A549 treated with CORT108297 at 1 μM for 4 hours (cell line): ENCODE data around the gene SERPINA6. TPM values are rescaled to one million over a fixed set of nuclear protein-coding genes. Genes with fewer than 3 reads are reported as not detected.

ENCODE experiments used
- total RNA-seq: library from RNA; stranded (reverse); fragments of 200-300 nt; extraction: Qiagen RNA extraction; gene quantifications from 5 replicates; pipeline ENCODE4 v1.2.3, GENCODE V29; 2022

Gene SERPINA6, protein sequence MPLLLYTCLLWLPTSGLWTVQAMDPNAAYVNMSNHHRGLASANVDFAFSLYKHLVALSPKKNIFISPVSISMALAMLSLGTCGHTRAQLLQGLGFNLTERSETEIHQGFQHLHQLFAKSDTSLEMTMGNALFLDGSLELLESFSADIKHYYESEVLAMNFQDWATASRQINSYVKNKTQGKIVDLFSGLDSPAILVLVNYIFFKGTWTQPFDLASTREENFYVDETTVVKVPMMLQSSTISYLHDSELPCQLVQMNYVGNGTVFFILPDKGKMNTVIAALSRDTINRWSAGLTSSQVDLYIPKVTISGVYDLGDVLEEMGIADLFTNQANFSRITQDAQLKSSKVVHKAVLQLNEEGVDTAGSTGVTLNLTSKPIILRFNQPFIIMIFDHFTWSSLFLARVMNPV
- 0.63 to 1.1 TPM (median 0.95 TPM) in 5 replicates for total RNA-seq

DNA sequence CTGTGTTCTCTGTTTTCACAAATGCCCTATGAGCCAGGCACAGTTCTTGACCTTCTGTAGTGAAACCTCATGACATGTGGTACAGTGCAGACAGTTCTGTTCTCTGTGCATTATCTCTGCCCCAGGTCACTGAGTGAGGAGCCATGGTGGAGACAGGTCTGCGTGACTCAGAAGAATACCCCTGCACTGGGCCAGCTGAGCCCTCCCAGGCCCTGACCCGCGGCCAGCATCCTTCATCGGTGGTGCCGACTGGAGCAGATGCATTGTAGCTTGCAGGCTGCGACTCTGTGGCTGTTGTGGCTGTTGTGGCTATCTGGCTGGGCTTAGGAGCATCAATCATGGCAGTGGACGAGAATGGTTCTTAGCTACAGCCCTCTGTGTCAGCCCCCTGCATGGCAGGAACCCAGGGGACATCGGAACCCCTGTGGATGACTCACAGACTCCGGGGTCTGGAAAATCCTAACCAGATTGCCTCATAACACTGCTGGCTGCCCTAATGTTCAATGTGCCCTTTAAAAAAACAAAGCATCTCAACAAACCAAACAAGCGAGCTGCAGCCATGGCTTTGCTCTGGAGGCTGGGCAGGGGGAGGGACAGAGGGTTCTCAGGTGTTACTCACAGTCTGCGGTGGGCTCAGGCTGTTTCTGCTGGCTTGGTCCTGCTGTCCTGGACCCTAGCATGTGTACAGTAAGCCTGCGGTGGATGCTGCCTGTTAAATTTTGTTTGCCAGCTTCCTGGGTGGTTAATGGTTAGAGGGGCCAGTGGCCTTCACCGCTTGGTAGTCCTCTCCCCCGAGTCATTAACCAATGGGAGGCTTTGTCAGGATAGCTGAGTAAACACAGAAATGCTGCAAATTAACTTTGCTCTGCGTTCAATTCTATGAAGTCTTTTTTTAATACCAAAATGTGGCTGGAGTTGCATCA lies at the start of gene SERPINA6:
Gene SERPINA6 (minus strand): TSS at position 689 of the 923 bp plus-strand sequence. CDS start 8,688 bp downstream, outside the sequence.

DNA sequence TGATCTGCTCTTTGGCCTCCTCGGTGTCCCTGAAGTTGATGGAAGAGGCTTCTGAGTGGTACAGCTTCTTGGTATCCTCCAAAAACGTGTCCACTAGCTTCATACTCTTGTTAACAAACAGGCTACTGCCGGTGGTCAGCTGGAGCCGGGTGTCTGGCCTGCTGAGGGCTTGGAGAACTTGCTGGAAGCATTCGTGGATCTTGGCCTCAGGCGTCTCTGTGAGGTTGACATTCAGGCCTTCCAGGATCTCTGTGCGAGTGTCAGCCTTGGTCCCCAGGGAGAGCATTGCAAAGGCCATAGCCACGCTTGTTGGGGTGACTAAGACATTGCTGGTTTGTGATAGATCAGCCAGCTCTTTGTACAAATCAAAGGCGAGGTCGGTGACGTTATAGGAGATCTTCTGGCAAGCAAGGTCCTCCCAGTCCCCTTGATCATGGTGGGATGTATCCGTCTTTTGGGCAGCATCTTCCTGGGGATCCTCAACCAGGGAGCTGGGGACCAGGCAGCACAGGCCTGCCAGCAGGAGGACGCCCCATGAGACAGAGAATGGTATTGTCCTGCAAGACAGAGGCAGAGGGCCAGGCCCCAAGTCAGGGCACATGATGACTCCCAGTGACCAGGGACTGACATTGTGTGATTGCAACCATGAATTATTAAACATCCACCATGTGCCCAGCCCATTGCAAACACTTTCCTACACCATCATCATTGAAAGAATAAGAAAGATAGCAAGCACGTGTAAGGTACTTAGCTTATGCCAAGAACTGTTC lies 43.2 kb upstream of the SERPINA6 start, which contains the start of gene SERPINA2:
Gene SERPINA2 (minus strand): TSS at position 553 of the 770 bp plus-strand sequence.

DNA sequence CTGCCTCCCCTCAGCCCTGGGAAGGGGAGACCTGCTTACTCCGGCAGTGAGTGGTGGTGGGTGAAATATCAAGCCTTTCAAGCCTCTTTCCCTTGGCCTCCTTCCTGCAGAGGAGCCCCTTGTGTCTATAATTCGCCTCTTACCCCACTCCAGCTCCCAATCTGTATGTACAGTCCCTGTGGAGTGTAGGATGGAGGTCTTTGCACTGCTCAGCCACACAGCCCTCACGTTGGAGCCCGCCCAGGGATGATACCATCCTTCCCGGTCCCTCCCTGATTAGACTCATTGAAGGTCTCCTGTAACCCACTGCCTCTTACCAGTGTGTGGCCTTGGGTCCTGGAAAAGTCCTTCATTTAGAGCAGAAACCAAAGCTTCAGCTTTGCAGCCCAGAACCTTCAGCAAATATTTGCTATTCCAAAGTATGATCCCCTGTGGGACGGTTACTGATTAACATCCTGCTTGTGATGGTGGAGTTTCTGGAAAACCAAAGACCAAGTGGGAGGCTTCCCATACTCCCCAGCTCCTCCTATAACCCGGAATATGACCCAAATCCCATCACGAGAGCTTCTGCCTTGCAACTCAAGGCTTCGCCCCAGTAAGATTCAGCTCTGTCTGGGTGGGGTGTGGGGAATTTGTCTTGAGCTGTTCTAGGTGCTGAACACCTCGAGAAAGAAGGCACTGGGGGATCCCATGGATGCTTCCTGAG lies 30.1 kb downstream of the SERPINA6 start, which contains the start of gene SERPINA10:
Gene SERPINA10 (minus strand): TSS at position 397 of the 706 bp plus-strand sequence. CDS start 2,675 bp downstream, outside the sequence.

Other genes starting within 250 kb of the SERPINA6 start
- 175 to 182 TPM (median 177 TPM) in 5 replicates for gene DDX24, start 242.1 kb downstream of the SERPINA6 start, total RNA-seq
- 16.9 to 20.5 TPM (median 20.0 TPM) in 5 replicates for gene IFI27L1, start 242.0 kb downstream of the SERPINA6 start, total RNA-seq
- gene IFI27, start 212.6 kb downstream of the SERPINA6 start, total RNA-seq: 0.89 to 1.9 TPM (median 1.6 TPM) in 5 replicates
- 55.5 to 65.5 TPM (median 57.6 TPM) in 5 replicates for gene IFI27L2, start 193.7 kb downstream of the SERPINA6 start, total RNA-seq
- 0.17 to 0.40 TPM (median 0.29 TPM) in 5 replicates for gene PPP4R4, start 149.0 kb downstream of the SERPINA6 start, total RNA-seq
- gene SERPINA10, start 30.1 kb downstream of the SERPINA6 start, total RNA-seq: 0.02 to 0.04 TPM in 2 of 5 replicates, not detected in the others
- not detected in 5 replicates for gene SERPINA2, start 43.4 kb upstream of the SERPINA6 start, total RNA-seq
- gene SERPINA1, start 65.3 kb upstream of the SERPINA6 start, total RNA-seq: 0.54 to 0.88 TPM (median 0.67 TPM) in 5 replicates
- gene SERPINA11, start 129.5 kb upstream of the SERPINA6 start, total RNA-seq: not detected in 5 replicates
- 0.08 TPM in 1 of 5 replicates, not detected in the others for gene SERPINA9, start 152.9 kb upstream of the SERPINA6 start, total RNA-seq
- gene SERPINA12, start 186.1 kb upstream of the SERPINA6 start, total RNA-seq: not detected in 5 replicates
- not detected in 5 replicates for gene SERPINA4, start 238.1 kb upstream of the SERPINA6 start, total RNA-seq